GM12878 (cell line): Measurements from ENCODE around the gene VASP. TPM values are rescaled to one million over a fixed set of nuclear protein-coding genes. Genes with fewer than 3 reads are reported as not detected.

Experiments used
- ATAC-seq: fragments of 200-7000 bp; cut with Tn5 transposase; 3 replicates; pipeline ENCODE4 v1.9.1; 2020; ENCODE audit warnings: mild to moderate bottlenecking, moderate library complexity
- BruUV-seq: library from RNA; stranded (reverse); fragments of 400-500 nt; replicated peaks from 2 replicates; lab custom pipeline; 2021; lab: Mats Ljungman, UMichigan
- CTCF ChIA-PET: fragments of 300-600 bp; sonication (Branson Sonifier 250); formaldehyde crosslinking; extraction: SDS; loops from one replicate; lab custom pipeline; 2021; ENCODE audit warnings: inconsistent platforms; lab: Yijun Ruan, JAX
- POLR2A ChIA-PET: fragments of 350-600 bp; formaldehyde crosslinking; extraction: SDS; loops from one replicate; lab custom pipeline; 2021; ENCODE audit warnings: inconsistent platforms; lab: Charles Lee
- RAD21 ChIA-PET: fragments of 300-600 bp; sonication (Branson Sonifier 250); formaldehyde crosslinking; loops from one replicate; lab custom pipeline; 2023; ENCODE audit warnings: antibody characterized with exemption; ENCODE audit not compliant: unreplicated experiment; lab: Charles Lee
- SMC1A ChIA-PET: fragments of 300-600 bp; sonication (Branson Sonifier 250); formaldehyde crosslinking; loops from one replicate; lab custom pipeline; 2023; ENCODE audit not compliant: unreplicated experiment, uncharacterized antibody; lab: Charles Lee
- DNase-seq: peaks from one replicate; pipeline ENCODE4 v3.0.0-alpha.2; 2011; ENCODE audit warnings: low read depth, low spot score
- FAIRE-seq: peaks from 3 replicates; lab custom pipeline; 2011; peaks lifted over from hg19 to GRCh38; lab: Jason Lieb, UNC
- H2AFZ ChIP-seq: 2 replicates; pipeline ENCODE4 v1.6.0; 2011; ENCODE audit warnings: low read depth, low read length, control low read depth; ENCODE audit not compliant: control insufficient read depth
- H3K27ac ChIP-seq: 2 replicates; pipeline ENCODE4 v1.5.1; 2011; ENCODE audit warnings: control low read depth; ENCODE audit not compliant: control insufficient read depth, insufficient read depth
- H3K27me3 ChIP-seq, 2 experiments: replicated peaks in 1 of 2; 2 replicates each; pipeline versions ENCODE4 v1.6.0 to v1.6.1; 2011; ENCODE audit warnings: low read length in 1 of 2; ENCODE audit not compliant: control insufficient read depth in 2 of 2, insufficient read depth in 2 of 2
- H3K36me3 ChIP-seq, 2 experiments: 2 replicates each; pipeline ENCODE4 v1.5.1; 2011; ENCODE audit warnings: low read length in 1 of 2; ENCODE audit not compliant: control insufficient read depth in 2 of 2, insufficient read depth in 2 of 2
- H3K4me1 ChIP-seq: 2 replicates; pipeline ENCODE4 v1.6.1; 2011; ENCODE audit warnings: mild to moderate bottlenecking, low read length, moderate library complexity, mixed read lengths; ENCODE audit not compliant: control insufficient read depth, insufficient read depth
- H3K4me2 ChIP-seq: 2 replicates; pipeline ENCODE4 v1.6.0; 2011; ENCODE audit warnings: control low read depth; ENCODE audit not compliant: control insufficient read depth, insufficient read depth
- H3K4me3 ChIP-seq: fragments of 200-600 bp; sonication (generic); 2 replicates; pipeline ENCODE4 v1.5.1; 2016
- H3K79me2 ChIP-seq: 2 replicates; pipeline ENCODE4 v1.6.0; 2011; ENCODE audit warnings: low read length; ENCODE audit not compliant: control insufficient read depth, insufficient read depth
- H3K9ac ChIP-seq: 2 replicates; pipeline ENCODE4 v1.8.0; 2011; ENCODE audit warnings: low read length, control low read depth, mixed read lengths; ENCODE audit not compliant: control insufficient read depth, insufficient read depth
- H3K9me3 ChIP-seq: replicated peaks from 3 replicates; pipeline ENCODE4 v1.5.1; 2011; ENCODE audit warnings: mild to moderate bottlenecking, low read length; ENCODE audit not compliant: control insufficient read depth, insufficient read depth
- H4K20me1 ChIP-seq: 2 replicates; pipeline ENCODE4 v1.6.0; 2011; ENCODE audit not compliant: control insufficient read depth, insufficient read depth
- CEBPZ ChIP-seq: fragments of 150-350 bp; IDR thresholded peaks from 2 replicates; pipeline ENCODE4 v1.6.1; 2016; ENCODE audit warnings: low read depth, low read length
- CTCF ChIP-seq, 3 experiments: IDR thresholded peaks in 2 of 3; conservative IDR thresholded peaks in 1 of 3; 2 replicates each; pipeline ENCODE4 v1.5.1; 2011; ENCODE audit warnings: low read depth in 3 of 3, low read length in 3 of 3, mild to moderate bottlenecking in 3 of 3, control low read depth in 2 of 3, moderate library complexity in 2 of 3, inconsistent platforms in 1 of 3, mixed read lengths in 1 of 3; ENCODE audit not compliant: control insufficient read depth in 2 of 3, insufficient read depth in 1 of 3; ENCODE audit errors: extremely low read depth in 1 of 3
- EED ChIP-seq: sonication (generic); IDR thresholded peaks from 2 replicates; pipeline ENCODE4 v1.6.1; 2016; ENCODE audit warnings: antibody characterized with exemption, low read depth
- EZH2 ChIP-seq: IDR thresholded peaks from 2 replicates; pipeline ENCODE4 v1.6.1; 2012; ENCODE audit warnings: low read depth, mild to moderate bottlenecking, control low read depth, inconsistent platforms, low read length, borderline replicate concordance; ENCODE audit not compliant: control insufficient read depth
- JUNB ChIP-seq: IDR thresholded peaks from 2 replicates; pipeline ENCODE4 v1.6.1; 2016; ENCODE audit warnings: antibody characterized with exemption, mild to moderate bottlenecking
- JUND ChIP-seq: IDR thresholded peaks from 2 replicates; pipeline ENCODE4 v1.6.1; 2012; ENCODE audit warnings: low read depth, mild to moderate bottlenecking, low read length, improper control_type of control experiment, moderate library complexity
- MYB ChIP-seq: fragments of 150-350 bp; IDR thresholded peaks from 2 replicates; pipeline ENCODE4 v1.6.1; 2014; ENCODE audit warnings: mild to moderate bottlenecking, low read depth, low read length, borderline replicate concordance
- POLR2AphosphoS2 ChIP-seq: IDR thresholded peaks from 2 replicates; pipeline ENCODE4 v1.6.1; 2011; ENCODE audit warnings: low read depth, mild to moderate bottlenecking, low read length, improper control_type of control experiment, moderate library complexity
- RELB ChIP-seq: fragments of 450-650 bp; IDR thresholded peaks from 2 replicates; pipeline ENCODE4 v1.6.1; 2017; ENCODE audit warnings: low read depth, mild to moderate bottlenecking, moderate library complexity
- SRF ChIP-seq, 2 experiments: IDR thresholded peaks; 2 replicates each; pipeline ENCODE4 v1.6.1; 2011; ENCODE audit warnings: low read depth in 2 of 2, low read length in 2 of 2, mild to moderate bottlenecking in 1 of 2, moderate library complexity in 1 of 2
- SUPT20H ChIP-seq: IDR thresholded peaks from 2 replicates; pipeline ENCODE4 v1.6.1; 2011; ENCODE audit warnings: low read depth, mild to moderate bottlenecking, low read length, moderate library complexity, borderline replicate concordance; ENCODE audit not compliant: control insufficient read depth
- ZBTB4 ChIP-seq: fragments of 450-650 bp; formaldehyde crosslinking; IDR thresholded peaks from 2 replicates; pipeline ENCODE4 v1.4.0; 2022; ENCODE audit warnings: mild to moderate bottlenecking, moderate library complexity
- WGBS: methylation state at CpG from one replicate; pipeline ENCODE4 v1.1.6; 2016; ENCODE audit warnings: low lambda C conversion rate; ENCODE audit not compliant: insufficient replicate concordance, insufficient coverage; ENCODE audit errors: missing lambda C conversion rate; 5-methylcytosine and 5-hydroxymethylcytosine counted together
- in situ Hi-C: fragments of 300-500 bp; cut with MboI; formaldehyde crosslinking; loops from 9 replicates; pipeline ENCODE4 v1.14.3; 2018; ENCODE audit warnings: mixed read lengths
- intact Hi-C: fragments of 100-400 bp; cut with micrococcal nuclease; formaldehyde crosslinking; loops from one replicate; pipeline ENCODE4 v1.14.2; 2022; ENCODE audit not compliant: unreplicated experiment
- polyA plus RNA-seq, 11 experiments: library from polyadenylated mRNA; depleted of rRNA in 4 of 11; unstranded in 6 of 11; stranded (reverse) in 5 of 11; fragments of >200 nt; fragmentation: Nextera tagmentation in 4 of 11; fragmentation: Illumina TruSeq in 1 of 11; extraction: Ambion mirVana in 4 of 11; extraction: Trizol in 1 of 11; gene quantifications; 1 replicate in 1 of 11; 2 replicates in 10 of 11; pipeline versions ENCODE4 v1.2.1 to v1.2.3, GENCODE V29; 2011 to 2016; ENCODE audit warnings: inconsistent platforms in 2 of 11, missing spikeins in 2 of 11, low read depth in 1 of 11
- total RNA-seq, 4 experiments: library from RNA; depleted of rRNA in 3 of 4; stranded (reverse); fragments of >200 nt in 3 of 4; fragmentation: Illumina TruSeq in 1 of 4; extraction: Trizol in 1 of 4; gene quantifications; 2 replicates each; pipeline versions ENCODE4 v1.2.1 to v1.2.3, GENCODE V29; 2013 to 2021

The VASP gene
- total and polyA plus RNA-seq, 10 of the 15 experiments (the other 5 are each of a cell fraction or from before 2014, with no cell fraction given), result 19.5 to 298 (median 84.8) TPM

- FAIRE-seq, result no peak
- TF ChIP-seq EZH2 (no peak), POLR2AphosphoS2 (no peak), JUNB (no peak), SUPT20H (no peak), MYB (no peak), CTCF (IDR thresholded peaks at IDR 0.05 in 2 of 3, conservative IDR thresholded peaks at IDR 0.05 in 1 of 3; ENCODE audit: control insufficient read depth in 2 of 3, extremely low read depth in 1 of 3, insufficient read depth in 1 of 3, low read depth in 3 of 3, low read length in 3 of 3) (no peak), JUND (no peak), SRF (IDR thresholded peaks at IDR 0.05; ENCODE audit: low read depth in 2 of 2, low read length in 2 of 2) (no peak), RELB (no peak), CEBPZ (no peak), ZBTB4 (no peak), EED (no peak)
Measured at GRCh38 chr19:45547965-45548609, 40.8 kb downstream of the VASP start.

More at GRCh38 chr19:45547965-45548609, 40.8 kb downstream of the VASP start:
- H3K4me2 ChIP-seq, result no peak overlapping the region
- RAD21 ChIA-PET, result no interaction called here
- no peak for ATAC-seq
- H3K4me3 ChIP-seq, result no peak overlapping the region
- in situ Hi-C loops (no loop called here), intact Hi-C loops (no loop called here)
- 96% methylated on average over 9 of the region's 9 CpGs for whole genome bisulfite sequencing
- H3K9ac ChIP-seq, result no peak overlapping the region
- H3K4me1 ChIP-seq, result peaks cover 18% of the 10 kb centered on the region
- H3K9me3 ChIP-seq, result no peaks in the 10 kb centered on the region
- BruUV-seq, result no TSS peak
- CTCF ChIA-PET, result interaction anchor here (0.6 to 2.6 kb wide), 3 partner anchors 10 to 123 kb away, joined by 3 to 9 read pairs (median 4); no protein-coding TSS in a partner anchor
- no peaks in the 10 kb centered on the region for H3K27me3 ChIP-seq
- H3K36me3 ChIP-seq, result peaks cover 0 to 3% of the 10 kb centered on the region in 2 experiments; a peak in 1 of 4 replicates
- no peak for DNase-seq
- SMC1A ChIA-PET, result no interaction called here
- POLR2A ChIA-PET, result no interaction called here
- H3K27ac ChIP-seq, result no peak overlapping the region
- no peak overlapping the region for H2AFZ ChIP-seq
- no peaks in the 10 kb centered on the region for H4K20me1 ChIP-seq
- H3K79me2 ChIP-seq, result no peaks in the 10 kb centered on the region
